Testis (tissue), 3 donors: ENCODE measurements around the gene SYT12. TPM values are rescaled to one million over a fixed set of nuclear protein-coding genes. Genes with fewer than 3 reads are reported as not detected.

Experiments used
- DNase-seq: peaks from one replicate; pipeline ENCODE4 v3.0.0-alpha.2; 2019
- H3K27ac ChIP-seq, 2 donors: fragments of 200-600 bp; sonication (generic); one replicate each; pipeline ENCODE4 v1.5.1; 2019
- H3K27me3 ChIP-seq: fragments of 200-600 bp; sonication (generic); one replicate; pipeline ENCODE4 v1.5.1; 2019
- H3K36me3 ChIP-seq: fragments of 200-600 bp; sonication (generic); one replicate; pipeline ENCODE4 v1.5.1; 2017; ENCODE audit warnings: low read depth; ENCODE audit errors: missing control alignments
- H3K4me1 ChIP-seq: fragments of 200-600 bp; sonication (generic); one replicate; pipeline ENCODE4 v1.5.1; 2019
- H3K4me3 ChIP-seq, 2 donors: fragments of 200-600 bp; sonication (generic); one replicate each; pipeline ENCODE4 v1.5.1; 2017 to 2019
- H3K9me3 ChIP-seq: fragments of 200-600 bp; sonication (generic); one replicate; pipeline ENCODE4 v1.5.1; 2017
- POLR2A ChIP-seq: fragments of 450-650 bp; IDR thresholded peaks from one replicate; pipeline ENCODE4 v1.6.1; 2017; ENCODE audit warnings: antibody characterized with exemption, mild to moderate bottlenecking, moderate library complexity
- WGBS, 2 donors: methylation state at CpG; one replicate each; pipeline ENCODE4 v1.1.5; 2018; 5-methylcytosine and 5-hydroxymethylcytosine counted together
- intact Hi-C: fragments of 100-400 bp; cut with DNase I; formaldehyde crosslinking; loops from one replicate; pipeline ENCODE4 v1.15.1; 2023; ENCODE audit warnings: low total_unique reads
- polyA plus RNA-seq: library from polyadenylated mRNA; stranded (reverse); fragments of 350-450 nt; fragmentation: Illumina TruSeq; extraction: RNeasy Lipid Tissue Mini Kit (QIAGEN cat#74804); gene quantifications from one replicate; pipeline ENCODE4 v1.2.3, GENCODE V29; 2014; ENCODE audit warnings: low read depth, low replicate concordance; ENCODE audit not compliant: insufficient read depth
- total RNA-seq, 2 donors: library from RNA; depleted of rRNA; stranded (reverse); fragments of >200 nt; gene quantifications; one replicate each; pipeline ENCODE4 v1.2.3, GENCODE V29; 2016
- TF ChIP-seq, protein P1 (sequence below), 3 experiments: fragments of 450-650 bp in 2 of 3; fragments of 200-600 bp in 1 of 3; sonication (generic) in 1 of 3; IDR thresholded peaks; one replicate each; pipeline ENCODE4 v1.5.1; 2016 to 2019; ENCODE audit warnings: antibody characterized with exemption in 3 of 3, mild to moderate bottlenecking in 2 of 3, moderate library complexity in 1 of 3

SYT12 gene
- total and polyA plus RNA-seq, 3 donors from 2014 or later, result 3.4 to 4.2 (median 3.7) TPM

DNA sequence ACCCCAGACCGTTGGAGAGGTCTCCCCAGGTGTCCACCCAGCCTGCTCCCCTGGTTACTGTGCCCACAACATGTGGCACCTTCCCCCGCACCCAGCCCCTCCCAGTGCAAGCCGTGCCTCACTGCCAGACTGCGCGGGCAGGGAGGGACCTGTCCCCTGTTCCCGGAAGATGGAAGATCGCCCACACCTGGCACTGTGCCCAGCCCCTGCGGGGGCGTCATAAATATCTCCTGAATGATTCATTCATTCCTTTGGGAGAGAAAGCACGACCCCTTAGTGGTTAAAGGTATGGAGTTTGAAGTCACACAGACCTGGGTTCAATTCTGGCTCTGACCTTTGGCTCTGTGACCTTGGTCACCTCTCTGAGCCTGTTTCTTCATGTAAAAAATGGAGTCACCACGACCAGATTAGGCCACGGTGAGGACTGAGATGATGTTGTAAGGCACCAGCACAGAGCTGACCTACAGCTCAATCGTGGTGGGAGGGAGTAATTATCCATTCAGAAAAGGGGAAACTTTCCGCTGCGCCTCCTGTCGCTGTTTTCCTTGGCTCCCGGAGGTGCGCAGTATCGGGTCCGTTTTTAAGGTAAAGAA is 497 bp upstream of the SYT12 start:
- H3K4me3 ChIP-seq, result peak overlapping the region in 1 of 2 donors; percentile 31
- no peak overlapping the region for H3K27ac ChIP-seq
- intact Hi-C loops, result no loop called here
- DNase-seq, result peak; percentile 59
- 4 to 5% methylated on average over 17 to 20 of the region's 20 CpGs for WGBS, 2 donors
- TF ChIP-seq POLR2A, result no peak
- TF ChIP-seq, protein P1, sequence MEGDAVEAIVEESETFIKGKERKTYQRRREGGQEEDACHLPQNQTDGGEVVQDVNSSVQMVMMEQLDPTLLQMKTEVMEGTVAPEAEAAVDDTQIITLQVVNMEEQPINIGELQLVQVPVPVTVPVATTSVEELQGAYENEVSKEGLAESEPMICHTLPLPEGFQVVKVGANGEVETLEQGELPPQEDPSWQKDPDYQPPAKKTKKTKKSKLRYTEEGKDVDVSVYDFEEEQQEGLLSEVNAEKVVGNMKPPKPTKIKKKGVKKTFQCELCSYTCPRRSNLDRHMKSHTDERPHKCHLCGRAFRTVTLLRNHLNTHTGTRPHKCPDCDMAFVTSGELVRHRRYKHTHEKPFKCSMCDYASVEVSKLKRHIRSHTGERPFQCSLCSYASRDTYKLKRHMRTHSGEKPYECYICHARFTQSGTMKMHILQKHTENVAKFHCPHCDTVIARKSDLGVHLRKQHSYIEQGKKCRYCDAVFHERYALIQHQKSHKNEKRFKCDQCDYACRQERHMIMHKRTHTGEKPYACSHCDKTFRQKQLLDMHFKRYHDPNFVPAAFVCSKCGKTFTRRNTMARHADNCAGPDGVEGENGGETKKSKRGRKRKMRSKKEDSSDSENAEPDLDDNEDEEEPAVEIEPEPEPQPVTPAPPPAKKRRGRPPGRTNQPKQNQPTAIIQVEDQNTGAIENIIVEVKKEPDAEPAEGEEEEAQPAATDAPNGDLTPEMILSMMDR (IDR thresholded peaks at IDR 0.05), result no peak
- no peaks in the 10 kb centered on the region for H3K27me3 ChIP-seq
- H3K36me3 ChIP-seq, result no peaks in the 10 kb centered on the region
- H3K9me3 ChIP-seq, result no peaks in the 10 kb centered on the region
- H3K4me1 ChIP-seq, result peaks cover 8% of the 10 kb centered on the region

DNA sequence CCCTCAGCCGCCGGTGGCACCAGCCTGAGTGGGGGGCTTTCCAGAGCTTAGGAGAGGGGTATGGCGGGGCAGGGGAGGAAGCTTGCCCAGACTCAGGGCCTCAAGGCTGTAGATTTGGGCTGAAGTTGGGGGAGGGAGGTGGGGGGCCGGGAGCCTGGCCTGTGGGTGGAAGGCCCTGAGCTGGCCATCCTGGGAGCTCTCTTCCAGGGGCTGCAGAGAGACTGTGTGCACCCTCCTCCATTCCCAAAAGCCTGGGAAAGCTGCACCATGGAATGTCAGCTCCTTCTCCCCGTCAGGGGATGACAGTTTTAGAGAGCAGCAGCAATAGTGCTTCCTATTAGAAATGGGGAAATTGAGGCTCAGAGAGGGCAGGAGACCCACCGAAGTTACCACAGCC is 1.0 kb downstream of the SYT12 start:
- intact Hi-C loops, result no loop called here
- Histone ChIP-seq H3K36me3 (no peaks in the 10 kb centered on the region), H3K27me3 (no peaks in the 10 kb centered on the region), H3K4me1 (peaks cover 8% of the 10 kb centered on the region), H3K27ac (no peak overlapping the region), H3K4me3 (peak overlapping the region in 1 of 2 donors; percentile 44), H3K9me3 (no peaks in the 10 kb centered on the region)
- no peak for DNase-seq
- WGBS, 2 donors, result 29 to 43% methylated on average over 3 to 6 of the region's 6 CpGs
- TF ChIP-seq, protein P1 (IDR thresholded peaks at IDR 0.05), result no peak
- TF ChIP-seq POLR2A, result no peak

DNA sequence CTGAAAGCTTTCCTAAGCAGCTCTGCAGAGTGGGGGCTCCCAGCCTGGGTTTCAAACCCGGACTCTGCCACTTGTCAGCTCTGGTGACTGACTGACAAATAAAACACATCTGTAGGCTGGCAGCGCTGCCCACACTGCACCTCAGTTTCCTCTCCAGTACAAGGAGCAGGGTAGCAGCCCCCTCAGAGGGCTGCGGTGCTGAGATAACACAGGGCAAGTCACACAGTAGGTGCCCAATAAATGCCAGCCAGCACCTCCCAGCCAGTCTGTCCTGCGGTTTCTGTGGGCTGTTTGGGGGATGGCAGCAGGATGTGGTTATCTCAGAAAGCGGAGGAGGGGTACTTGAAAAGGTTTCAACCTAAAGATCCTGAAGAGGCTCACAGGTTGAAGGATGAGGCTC is 1.5 kb downstream of the SYT12 start:
- Histone ChIP-seq H3K4me1 (peaks cover 8% of the 10 kb centered on the region), H3K27ac (no peak overlapping the region), H3K9me3 (no peaks in the 10 kb centered on the region), H3K36me3 (no peaks in the 10 kb centered on the region), H3K27me3 (no peaks in the 10 kb centered on the region), H3K4me3 (no peak overlapping the region)
- 67 to 83% methylated on average over 3 to 5 of the region's 5 CpGs for WGBS, 2 donors
- intact Hi-C loops, result no loop called here
- DNase-seq, result no peak
- TF ChIP-seq, protein P1 (IDR thresholded peaks at IDR 0.05), result no peak
- TF ChIP-seq POLR2A, result no peak

DNA sequence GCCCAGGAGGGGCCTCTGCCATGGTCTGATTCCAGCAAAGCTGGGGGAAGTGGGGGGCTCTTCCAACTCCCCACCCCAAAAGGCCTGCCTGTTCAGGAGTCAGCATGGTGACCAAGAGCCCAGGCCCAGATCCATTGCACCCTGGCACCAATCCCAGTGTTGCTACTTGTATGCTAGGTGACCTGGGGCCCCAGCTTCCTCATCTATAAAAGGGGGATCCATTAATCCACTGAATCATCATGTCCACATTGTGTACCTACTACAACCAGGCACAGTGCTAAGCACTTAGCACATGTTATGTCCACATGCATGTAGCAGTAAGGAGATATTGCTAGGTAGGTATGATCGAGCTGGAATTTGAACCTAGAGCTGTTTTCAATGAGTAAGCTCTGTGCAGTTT is 2.0 kb downstream of the SYT12 start:
- WGBS, 2 donors, result 91 to 100% methylated on average over 1 of the region's 1 CpG
- intact Hi-C loops, result no loop called here
- H3K27me3 ChIP-seq, result no peaks in the 10 kb centered on the region
- TF ChIP-seq POLR2A, result no peak
- TF ChIP-seq, protein P1 (IDR thresholded peaks at IDR 0.05), result no peak
- no peaks in the 10 kb centered on the region for H3K9me3 ChIP-seq
- no peak for DNase-seq
- no peak overlapping the region for H3K4me3 ChIP-seq
- H3K36me3 ChIP-seq, result no peaks in the 10 kb centered on the region
- H3K4me1 ChIP-seq, result peaks cover 8% of the 10 kb centered on the region
- no peak overlapping the region for H3K27ac ChIP-seq

DNA sequence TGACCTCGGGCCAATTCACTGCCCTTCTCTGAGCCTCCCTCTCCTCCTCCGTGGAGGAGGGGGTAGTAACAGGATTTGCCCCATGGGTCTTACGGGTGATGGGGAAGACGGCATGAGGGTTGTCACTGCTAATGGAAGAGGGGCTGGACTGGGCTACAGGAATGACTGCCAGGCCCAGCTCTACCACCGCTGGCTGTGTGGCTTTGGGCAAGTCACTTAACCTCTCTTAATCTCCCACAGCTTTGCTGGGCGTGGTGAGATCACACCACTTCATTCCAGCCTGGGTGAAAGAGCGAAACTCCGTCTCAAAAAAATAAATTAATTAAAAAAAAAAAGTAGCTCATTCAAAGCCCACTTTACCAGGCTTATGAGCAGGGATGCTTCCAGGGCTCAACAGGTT is 2.8 kb downstream of the SYT12 start:
- intact Hi-C loops, result no loop called here
- H3K4me3 ChIP-seq, result no peak overlapping the region
- H3K4me1 ChIP-seq, result peaks cover 8% of the 10 kb centered on the region
- no peaks in the 10 kb centered on the region for H3K36me3 ChIP-seq
- WGBS, 2 donors, result 89 to 91% methylated on average over 8 of the region's 8 CpGs
- no peaks in the 10 kb centered on the region for H3K27me3 ChIP-seq
- no peak overlapping the region for H3K27ac ChIP-seq
- TF ChIP-seq, protein P1 (IDR thresholded peaks at IDR 0.05), result no peak
- TF ChIP-seq POLR2A, result no peak
- DNase-seq, result no peak
- no peaks in the 10 kb centered on the region for H3K9me3 ChIP-seq
